T-helper 1 cell treated with Interleukin-12 subunit alpha and Interleukin-12 subunit beta and Interleukin-4 antibody, amounts not matched to agents 30 μg/mL and 1 μg/mL, for 36 hours (primary cell): ENCODE data around the gene PURB.
A peak's percentile ranks its signal among the peaks of the same experiment; 100 is the strongest.
"Not testable (repeated sequence)": the region's sequence is repeated elsewhere in the genome, so short reads cannot be mapped to it uniquely, and the experiment has no call there.

Experiments used
- H3K27ac Mint-ChIP-seq: one replicate; pipeline ENCODE4 v1.8.0; 2021; ENCODE audit warnings: mild to moderate bottlenecking, mixed read lengths
- H3K27me3 Mint-ChIP-seq: one replicate; pipeline ENCODE4 v1.8.0; 2021; ENCODE audit warnings: low read depth, mixed read lengths
- H3K36me3 Mint-ChIP-seq: one replicate; pipeline ENCODE4 v1.8.0; 2021; ENCODE audit warnings: low read depth, mixed read lengths
- H3K4me1 Mint-ChIP-seq: one replicate; pipeline ENCODE4 v1.8.0; 2021; ENCODE audit warnings: low read depth, mixed read lengths
- H3K4me3 Mint-ChIP-seq: one replicate; pipeline ENCODE4 v1.8.0; 2021; ENCODE audit warnings: mild to moderate bottlenecking, moderate library complexity, mixed read lengths
- H3K9me3 Mint-ChIP-seq: one replicate; pipeline ENCODE4 v1.8.0; 2021; ENCODE audit warnings: mixed read lengths

PURB gene

DNA sequence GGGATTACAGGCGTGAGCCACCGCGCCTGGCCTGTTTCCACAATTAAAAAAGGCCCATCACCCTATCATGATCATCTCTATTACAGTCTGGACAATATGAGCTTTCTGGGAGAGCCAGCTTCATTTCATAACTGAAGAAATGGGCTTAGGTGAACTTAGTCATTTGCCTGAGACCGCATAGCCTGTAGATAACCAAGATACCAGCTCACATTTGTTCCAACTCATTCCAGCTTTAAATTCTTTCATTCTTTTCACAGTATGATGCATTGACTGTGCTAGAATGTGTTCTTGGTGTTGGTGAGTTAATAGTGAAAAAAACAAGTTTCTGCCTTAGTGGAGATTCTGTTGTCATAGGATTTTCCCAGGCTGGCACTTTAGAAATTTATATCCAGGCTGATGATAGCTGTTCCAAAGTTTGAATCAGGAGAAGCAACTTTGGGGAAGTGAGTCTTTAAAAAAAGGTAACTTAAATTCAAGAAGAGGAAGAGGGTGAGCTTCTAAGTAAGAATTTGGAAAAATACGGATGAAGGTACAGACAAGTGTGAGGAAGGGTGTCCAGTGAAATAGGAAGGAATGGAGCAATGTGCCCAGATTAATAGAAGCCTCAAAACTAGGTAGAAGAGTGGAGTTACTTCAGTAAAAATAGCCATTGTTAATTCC is 35.3 kb downstream of the PURB start:
- peak overlapping the region; percentile 97 for H3K27ac Mint-ChIP-seq
- peaks cover 3% of the 10 kb centered on the region for H3K36me3 Mint-ChIP-seq

DNA sequence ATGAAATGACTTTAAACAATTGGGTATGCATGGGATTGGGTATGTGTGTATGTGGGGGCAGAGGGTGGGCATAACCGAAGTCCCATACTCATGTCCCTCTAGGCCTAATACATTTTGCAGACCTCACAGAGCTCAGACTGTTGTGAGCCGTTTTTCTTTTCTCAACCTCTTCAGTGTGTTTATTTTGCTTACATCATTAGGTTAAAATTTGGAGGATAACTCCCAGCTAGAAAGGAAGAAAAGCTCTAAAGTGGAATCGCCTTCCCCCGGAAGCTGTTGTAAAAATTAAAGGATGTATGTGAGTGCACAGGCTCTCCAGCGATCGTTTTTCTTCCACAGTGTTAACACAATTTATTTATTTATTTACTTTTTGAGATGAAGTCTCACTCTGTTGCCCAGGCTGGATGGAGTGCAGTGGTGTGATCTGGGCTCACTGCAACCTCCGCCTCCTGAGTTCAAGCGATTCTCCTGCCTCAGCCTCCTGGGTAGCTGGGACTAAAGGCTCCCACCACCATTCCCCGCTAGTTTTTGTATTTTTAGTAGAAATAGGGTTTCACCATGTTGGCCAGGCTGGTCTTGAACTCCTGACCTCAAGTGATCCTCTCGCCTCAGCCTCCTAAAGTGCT is 36.0 kb downstream of the PURB start:
- Mint-ChIP-seq H3K9me3 (no peaks in the 10 kb centered on the region), H3K4me1 (peaks cover 40% of the 10 kb centered on the region), H3K4me3 (peak overlapping the region; percentile 92), H3K27ac (peak overlapping the region; percentile 97), H3K36me3 (peaks cover 3% of the 10 kb centered on the region), H3K27me3 (no peaks in the 10 kb centered on the region)

More for the DNA sequence above, 35.3 kb downstream of the PURB start:
- Mint-ChIP-seq H3K9me3 (no peaks in the 10 kb centered on the region), H3K4me3 (peak overlapping the region; percentile 92), H3K27me3 (no peaks in the 10 kb centered on the region), H3K4me1 (peaks cover 35% of the 10 kb centered on the region)

DNA sequence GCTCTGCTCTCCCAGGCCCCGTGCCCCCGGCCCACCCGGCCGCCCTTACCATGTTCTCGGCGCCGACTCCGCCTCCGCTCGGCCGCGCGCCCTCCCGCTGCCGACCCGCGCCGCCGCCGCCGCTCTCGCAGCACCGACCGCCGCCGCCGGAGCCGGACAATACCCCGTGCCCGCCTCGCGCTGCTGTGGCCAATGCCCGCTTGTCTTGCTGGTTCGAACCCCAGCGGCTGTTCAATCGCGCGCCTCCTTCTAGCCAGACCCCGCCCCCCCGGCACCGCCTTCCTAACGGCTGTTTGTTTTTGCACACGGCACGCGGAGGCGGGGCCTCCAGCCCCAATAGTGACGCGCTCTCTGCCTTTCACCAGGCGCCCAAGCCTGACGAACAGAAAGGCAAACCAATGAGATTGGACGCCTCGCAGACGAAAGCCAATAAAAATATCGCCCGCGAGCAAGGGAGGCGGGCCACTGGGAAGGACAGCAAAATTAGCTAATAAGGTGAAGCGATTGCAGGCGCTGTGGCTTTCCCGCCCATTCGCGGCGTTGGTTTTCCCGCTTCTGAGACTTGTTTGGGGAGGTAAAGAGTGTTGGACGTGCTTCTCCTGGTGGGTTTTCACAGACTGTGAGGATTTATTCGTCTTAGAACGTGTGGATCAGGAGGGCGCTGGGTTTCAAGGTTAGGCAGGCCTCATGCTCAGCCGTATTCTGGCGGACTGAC is 37.3 kb downstream of the PURB start, which contains the start of gene H2AZ2:
H2AZ2 (minus strand) TSS at position 168 of the 715 bp plus-strand sequence; CDS start at position 52, 116 bp downstream.
- Mint-ChIP-seq H3K4me3 (peak within 1 kb of the TSS; percentile 97), H3K27me3 (no peaks in the 10 kb centered on the region), H3K4me1 (peaks cover 42% of the 10 kb centered on the region), H3K27ac (peak within 1 kb of the TSS; percentile 99), H3K36me3 (peaks cover 3% of the 10 kb centered on the region), H3K9me3 (no peaks in the 10 kb centered on the region)

DNA sequence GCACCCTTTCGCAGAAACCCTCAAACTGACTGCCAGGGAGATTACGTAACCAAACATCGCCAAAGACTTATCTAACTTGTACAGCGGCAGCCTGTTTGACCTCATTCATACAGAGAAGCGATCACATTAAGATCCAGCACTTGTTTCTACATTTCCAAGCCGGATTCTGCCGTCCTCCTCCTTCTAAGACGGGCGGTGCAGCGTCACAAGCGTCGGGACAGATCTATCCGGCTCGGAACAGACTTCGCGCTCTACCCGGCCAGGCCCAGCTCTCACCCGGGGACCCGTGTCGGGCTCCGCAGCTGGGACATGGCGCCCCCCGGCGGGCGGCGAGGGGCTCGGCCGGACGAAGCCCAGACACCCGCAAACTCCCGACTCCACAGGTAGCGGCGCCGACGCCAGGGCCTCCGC is 37.8 kb downstream of the PURB start:
- Mint-ChIP-seq H3K36me3 (peaks cover 7% of the 10 kb centered on the region), H3K27ac (peak overlapping the region; percentile 99), H3K4me1 (peaks cover 43% of the 10 kb centered on the region), H3K9me3 (no peaks in the 10 kb centered on the region), H3K27me3 (no peaks in the 10 kb centered on the region), H3K4me3 (peak overlapping the region; percentile 97)

DNA sequence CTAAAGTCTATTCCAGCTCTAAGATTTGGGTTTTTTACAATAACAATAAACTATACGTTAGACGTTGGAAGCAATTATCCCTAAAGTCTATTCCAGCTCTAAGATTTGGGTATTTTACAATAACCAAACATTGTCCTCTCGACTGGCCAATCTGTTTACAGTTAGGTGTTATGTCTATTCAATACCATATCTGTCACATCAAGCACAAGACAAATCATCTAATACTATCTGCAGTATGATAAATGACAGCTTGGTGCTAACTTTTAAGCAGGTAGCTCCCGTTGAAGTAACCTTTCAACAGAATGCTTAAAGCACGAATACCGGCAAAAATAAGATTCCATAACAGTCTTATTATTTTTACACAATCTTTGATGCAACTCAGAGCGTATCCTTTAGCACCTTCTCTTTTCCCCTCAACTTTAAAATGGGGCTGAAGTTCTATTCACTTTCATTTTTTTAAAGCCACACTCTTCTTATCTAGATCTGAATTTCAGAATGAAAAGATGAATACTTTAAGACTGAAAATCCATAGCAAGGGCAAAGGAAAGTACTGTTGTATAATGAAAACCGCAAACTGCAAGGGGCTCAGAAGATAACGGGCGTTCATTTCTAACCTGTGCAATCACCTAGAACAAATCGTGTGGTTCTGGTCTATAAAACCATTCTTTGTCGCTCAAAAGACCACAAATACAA is 38.4 kb downstream of the PURB start:
- Mint-ChIP-seq H3K27ac (peak overlapping the region; percentile 99), H3K4me1 (peaks cover 48% of the 10 kb centered on the region), H3K4me3 (peak overlapping the region; percentile 97), H3K27me3 (no peaks in the 10 kb centered on the region), H3K36me3 (peaks cover 10% of the 10 kb centered on the region), H3K9me3 (no peaks in the 10 kb centered on the region)

DNA sequence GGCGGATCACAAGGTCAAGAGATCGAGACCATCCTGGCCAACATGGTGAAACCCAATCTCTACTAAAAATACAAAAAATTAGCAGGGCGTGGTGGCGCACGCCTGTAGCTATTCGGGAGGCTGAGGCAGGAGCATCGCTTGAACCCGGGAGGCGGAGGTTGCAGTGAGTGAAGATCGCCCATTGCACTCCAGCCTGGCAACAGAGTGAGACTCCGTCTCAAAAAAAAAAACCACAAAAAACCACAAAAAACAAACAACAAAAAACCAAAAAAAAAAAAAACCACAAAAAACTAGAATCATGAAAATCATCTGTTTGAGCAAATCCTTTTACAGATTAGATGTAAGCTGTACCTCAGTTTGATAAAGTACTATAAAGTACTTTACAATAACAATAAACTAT is 38.9 kb downstream of the PURB start:
- H3K27me3 Mint-ChIP-seq, H3K9me3 Mint-ChIP-seq: not testable (repeated sequence)
- H3K4me1 Mint-ChIP-seq = peaks cover 51% of the 10 kb centered on the region
- peaks cover 14% of the 10 kb centered on the region for H3K36me3 Mint-ChIP-seq
- H3K4me3 Mint-ChIP-seq = peak overlapping the region; percentile 97
- peak overlapping the region; percentile 99 for H3K27ac Mint-ChIP-seq

DNA sequence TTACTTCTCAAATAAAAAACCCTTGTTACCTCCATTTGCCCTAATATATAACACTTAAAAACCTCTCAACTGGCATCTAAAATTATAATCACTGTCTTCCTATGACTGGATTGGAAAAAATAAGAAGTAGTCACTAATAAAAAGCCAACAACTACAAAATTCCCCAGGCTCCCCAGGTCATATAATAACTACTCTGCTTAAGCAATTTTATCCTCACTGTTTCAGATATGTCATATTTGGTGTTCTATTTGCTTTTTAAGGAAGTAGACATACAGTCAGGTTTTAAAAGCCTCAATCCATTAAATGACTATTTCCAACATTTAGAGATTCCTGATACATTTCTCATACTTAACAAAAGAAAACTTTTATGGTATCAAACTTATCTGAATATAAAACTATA is 39.9 kb downstream of the PURB start:
- H3K27ac Mint-ChIP-seq = peak overlapping the region; percentile 13
- H3K9me3 Mint-ChIP-seq = no peaks in the 10 kb centered on the region
- peaks cover 50% of the 10 kb centered on the region for H3K4me1 Mint-ChIP-seq
- H3K27me3 Mint-ChIP-seq = no peaks in the 10 kb centered on the region
- H3K4me3 Mint-ChIP-seq = peak overlapping the region; percentile 97
- H3K36me3 Mint-ChIP-seq = peaks cover 22% of the 10 kb centered on the region

DNA sequence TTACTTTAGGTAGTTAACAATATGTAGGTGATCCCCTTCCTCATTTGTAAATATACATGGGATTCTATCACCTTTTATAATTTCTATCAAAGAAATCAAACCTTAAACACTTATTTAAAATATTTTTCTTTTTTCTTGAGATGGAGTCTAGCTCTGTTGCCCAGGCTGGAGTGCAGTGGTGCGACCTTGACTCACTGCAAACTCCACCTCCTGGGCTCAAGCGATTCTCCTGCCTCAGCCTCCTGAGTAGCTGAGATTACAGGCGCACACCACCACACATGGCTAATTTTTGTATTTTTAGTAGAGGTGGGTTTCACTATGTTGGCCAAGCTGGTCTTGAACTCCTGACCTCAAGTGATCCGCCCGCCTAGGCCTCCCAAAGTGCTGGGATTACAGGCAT is 41.9 kb downstream of the PURB start:
- peaks cover 29% of the 10 kb centered on the region for H3K36me3 Mint-ChIP-seq

DNA sequence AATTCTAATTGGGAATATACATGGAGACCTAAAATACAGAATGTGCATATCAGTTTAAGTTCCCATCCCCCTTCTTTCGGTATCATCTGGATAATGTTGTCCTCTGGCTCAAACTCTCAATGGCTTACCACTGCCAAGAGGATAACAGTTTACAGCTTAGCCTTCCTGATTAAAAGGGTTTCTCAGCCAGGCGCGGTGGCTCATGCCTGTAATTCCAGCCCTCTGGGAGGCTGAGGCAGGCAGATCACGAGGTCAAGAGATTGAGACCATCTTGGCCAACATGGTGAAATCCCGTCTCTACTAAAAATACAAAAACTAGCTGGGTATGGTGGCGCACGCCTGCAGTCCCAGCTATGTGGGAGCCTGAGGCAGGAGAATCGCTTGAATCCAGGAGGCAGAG is 42.7 kb downstream of the PURB start:
- H3K9me3 Mint-ChIP-seq, H3K4me3 Mint-ChIP-seq, H3K27me3 Mint-ChIP-seq: not testable (repeated sequence)
- Mint-ChIP-seq H3K27ac (peak overlapping the region; percentile 49), H3K36me3 (peaks cover 30% of the 10 kb centered on the region), H3K4me1 (peaks cover 40% of the 10 kb centered on the region)

More for the DNA sequence above, 41.9 kb downstream of the PURB start:
- not testable (repeated sequence) for H3K27ac Mint-ChIP-seq, H3K4me3 Mint-ChIP-seq, H3K27me3 Mint-ChIP-seq, H3K9me3 Mint-ChIP-seq
- peaks cover 40% of the 10 kb centered on the region for H3K4me1 Mint-ChIP-seq

DNA sequence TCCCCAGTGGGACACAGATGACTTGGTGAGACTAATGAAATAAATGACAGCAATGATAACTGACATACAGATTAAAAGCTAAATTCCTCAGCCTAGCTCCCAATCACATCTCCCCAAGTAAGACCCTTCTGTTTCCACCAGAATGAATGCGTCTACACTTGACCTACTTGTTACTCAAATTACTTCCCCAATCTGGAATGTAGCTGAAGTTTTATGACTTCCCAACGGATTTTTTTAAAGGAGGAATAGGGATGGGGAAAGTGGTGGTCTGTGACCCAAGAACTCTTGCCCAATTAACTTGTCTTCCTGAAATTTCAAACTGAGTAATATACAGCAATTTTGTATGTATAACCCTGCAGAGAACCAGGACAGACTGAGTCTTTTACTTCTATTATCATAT is 46.6 kb downstream of the PURB start:
- Mint-ChIP-seq H3K4me1 (peaks cover 10% of the 10 kb centered on the region), H3K27ac (peak overlapping the region; percentile 38), H3K4me3 (no peak overlapping the region), H3K36me3 (peaks cover 39% of the 10 kb centered on the region), H3K27me3 (no peaks in the 10 kb centered on the region), H3K9me3 (no peaks in the 10 kb centered on the region)

DNA sequence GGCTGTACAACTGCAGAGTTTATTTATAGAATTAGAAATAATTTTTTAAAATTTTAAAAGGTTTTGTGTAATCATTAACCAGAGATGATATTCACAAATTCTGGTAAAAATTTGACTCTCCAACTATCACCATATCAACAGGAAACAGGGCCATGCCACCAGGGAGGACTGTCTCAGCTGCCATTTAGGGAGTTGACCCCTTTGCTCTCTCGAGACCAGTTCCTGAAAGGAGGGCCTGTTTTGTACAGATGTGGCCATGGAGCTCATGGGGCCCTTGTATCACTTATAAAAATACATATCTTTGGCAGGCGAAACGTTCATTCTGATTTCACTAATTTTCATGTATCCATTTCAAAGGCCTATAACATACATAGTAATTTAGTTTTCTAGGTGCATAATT is 57.8 kb downstream of the PURB start:
- Mint-ChIP-seq H3K4me1 (peaks cover 18% of the 10 kb centered on the region), H3K27me3 (no peaks in the 10 kb centered on the region), H3K27ac (no peak overlapping the region), H3K36me3 (peaks cover 32% of the 10 kb centered on the region), H3K4me3 (no peak overlapping the region), H3K9me3 (no peaks in the 10 kb centered on the region)
